HepG2 (cell line): ENCODE measurements around the gene BTBD17. TPM values are rescaled to one million over a fixed set of nuclear protein-coding genes. Genes with fewer than 3 reads are reported as not detected.

Source experiments
- ATAD3A ChIP-seq: sonication (generic); formaldehyde crosslinking; IDR thresholded peaks from 2 replicates; pipeline ENCODE4 v1.4.0; 2020; ENCODE audit warnings: missing genetic modification reagents
- ATF3 ChIP-seq: sonication (generic); formaldehyde crosslinking; IDR thresholded peaks from 2 replicates; pipeline ENCODE4 v1.4.0; 2020; ENCODE audit warnings: missing genetic modification reagents
- FLYWCH1 ChIP-seq: sonication (generic); formaldehyde crosslinking; IDR thresholded peaks from 2 replicates; pipeline ENCODE4 v1.8.1; 2023; ENCODE audit warnings: mild to moderate bottlenecking, missing genetic modification reagents
- GMEB2 ChIP-seq: IDR thresholded peaks from 2 replicates; pipeline ENCODE4 v1.6.1; 2016; ENCODE audit warnings: missing biosample characterization, missing genetic modification reagents, low read depth
- RBFOX2 ChIP-seq: fragments of 200-400 bp; formaldehyde crosslinking; IDR thresholded peaks from 2 replicates; pipeline ENCODE4 v1.6.1; 2017; ENCODE audit warnings: low read depth, mild to moderate bottlenecking, low read length
- REL ChIP-seq: sonication (generic); formaldehyde crosslinking; conservative IDR thresholded peaks from 2 replicates; pipeline ENCODE4 v1.8.0; 2022; ENCODE audit warnings: mild to moderate bottlenecking, missing genetic modification reagents, moderate library complexity
- SIX4 ChIP-seq: sonication (generic); formaldehyde crosslinking; IDR thresholded peaks from 2 replicates; pipeline ENCODE4 v1.4.0; 2020; ENCODE audit warnings: missing genetic modification reagents
- TBP ChIP-seq: sonication (generic); formaldehyde crosslinking; IDR thresholded peaks from 2 replicates; pipeline ENCODE4 v1.5.0; 2020; ENCODE audit warnings: missing genetic modification reagents
- ZBTB37 ChIP-seq: sonication (generic); formaldehyde crosslinking; IDR thresholded peaks from 2 replicates; pipeline ENCODE4 v1.4.0; 2020; ENCODE audit warnings: mild to moderate bottlenecking, missing genetic modification reagents
- ZBTB39 ChIP-seq: sonication (generic); formaldehyde crosslinking; IDR thresholded peaks from 2 replicates; pipeline ENCODE4 v1.5.0; 2020; ENCODE audit warnings: missing genetic modification reagents
- ZBTB40 ChIP-seq, 2 experiments: fragments of 450-650 bp in 1 of 2; sonication (generic) in 1 of 2; formaldehyde crosslinking in 1 of 2; IDR thresholded peaks; 2 replicates each; pipeline versions ENCODE4 v1.6.1 to v1.8.0; 2016 to 2022; ENCODE audit warnings: antibody characterized with exemption in 1 of 2, mild to moderate bottlenecking in 1 of 2, missing genetic modification reagents in 1 of 2
- ZFP36L1 ChIP-seq: sonication (generic); formaldehyde crosslinking; IDR thresholded peaks from 2 replicates; pipeline ENCODE4 v1.8.0; 2022; ENCODE audit warnings: mild to moderate bottlenecking, missing genetic modification reagents, moderate library complexity
- ZNF556 ChIP-seq: sonication (generic); formaldehyde crosslinking; IDR thresholded peaks from 2 replicates; pipeline ENCODE4 v1.4.0; 2020; ENCODE audit warnings: mild to moderate bottlenecking, missing genetic modification reagents, borderline replicate concordance
- ZNF598 ChIP-seq: sonication (generic); formaldehyde crosslinking; IDR thresholded peaks from 2 replicates; pipeline ENCODE4 v1.5.1; 2020; ENCODE audit warnings: mild to moderate bottlenecking, missing genetic modification reagents, borderline replicate concordance
- ZNF878 ChIP-seq: sonication (generic); formaldehyde crosslinking; IDR thresholded peaks from 2 replicates; pipeline ENCODE4 v1.8.1; 2023; ENCODE audit warnings: mild to moderate bottlenecking, missing genetic modification reagents, moderate library complexity
- polyA plus RNA-seq, 8 experiments: library from polyadenylated mRNA; depleted of rRNA in 3 of 8; stranded (reverse) in 7 of 8; unstranded in 1 of 8; fragments of >200 nt; fragmentation: Illumina TruSeq in 4 of 8; extraction: Trizol in 4 of 8; gene quantifications; 2 replicates each; pipeline versions ENCODE4 v1.2.1 to v1.2.3, GENCODE V29; 2011 to 2016; ENCODE audit warnings: low read depth in 4 of 8, missing spikeins in 1 of 8, mixed read lengths in 1 of 8; ENCODE audit not compliant: insufficient read depth in 1 of 8
- total RNA-seq, 5 experiments: library from RNA; depleted of rRNA; stranded (reverse); fragments of >200 nt; fragmentation: Illumina TruSeq; extraction: Trizol; gene quantifications; 2 replicates each; pipeline ENCODE4 v1.2.3, GENCODE V29; 2016; ENCODE audit warnings: low read depth in 1 of 5

BTBD17 gene
- total and polyA plus RNA-seq, 2 of the 13 experiments (the other 11 are each of a cell fraction or from before 2014, with no cell fraction given): not detected

GRCh38 chr17:74354123-74354522, 7.5 kb downstream of the BTBD17 start (continued):
- TF ChIP-seq ZBTB39 (no peak), ZNF556 (0 out of 2 replicates have a peak, but pooled peaks have one; percentile 52), ATF3 (CRISPR knock-in tag) (no peak), ZNF598 (no peak), REL (CRISPR knock-in tag) (no peak), ATAD3A (CRISPR knock-in tag) (no peak), ZBTB40 (IDR thresholded peaks at IDR 0.05) (no peak), ZBTB40 (CRISPR knock-in tag; IDR thresholded peaks at IDR 0.05) (no peak), FLYWCH1 (CRISPR knock-in tag) (no peak), SIX4 (CRISPR knock-in tag) (no peak), GMEB2 (CRISPR knock-in tag) (no peak), ZBTB37 (CRISPR knock-in tag) (no peak), ZNF878 (CRISPR knock-in tag) (no peak), ZFP36L1 (CRISPR knock-in tag) (no peak), TBP (CRISPR knock-in tag) (no peak), RBFOX2 (no peak)
